Fibroblast of the aortic adventitia (primary cell): ENCODE results near the gene MAPK8IP1. TPM values are rescaled to one million over a fixed set of nuclear protein-coding genes. Genes with fewer than 3 reads are reported as not detected.

Source experiments
- DNase-seq: peaks from one replicate; pipeline ENCODE4 v3.0.0-alpha.2; 2010; ENCODE audit warnings: low read depth
- H3K4me3 ChIP-seq: 2 replicates; pipeline ENCODE4 v1.5.1; 2011; ENCODE audit warnings: low read depth, mild to moderate bottlenecking, control low read depth, low read length, moderate library complexity
- total RNA-seq: library from RNA; depleted of rRNA; stranded (reverse); fragments of >200 nt; gene quantifications from 2 replicates; pipeline ENCODE4 v1.2.3, GENCODE V29; 2012; ENCODE audit warnings: low replicate concordance
- TF ChIP-seq, protein P1 (sequence below): IDR thresholded peaks from 2 replicates; pipeline ENCODE4 v1.5.1; 2011; ENCODE audit warnings: mild to moderate bottlenecking, low read length, control low read depth, inconsistent platforms; ENCODE audit not compliant: insufficient read depth

Gene MAPK8IP1
- total RNA-seq, 1 donor = 8.1 TPM

DNA sequence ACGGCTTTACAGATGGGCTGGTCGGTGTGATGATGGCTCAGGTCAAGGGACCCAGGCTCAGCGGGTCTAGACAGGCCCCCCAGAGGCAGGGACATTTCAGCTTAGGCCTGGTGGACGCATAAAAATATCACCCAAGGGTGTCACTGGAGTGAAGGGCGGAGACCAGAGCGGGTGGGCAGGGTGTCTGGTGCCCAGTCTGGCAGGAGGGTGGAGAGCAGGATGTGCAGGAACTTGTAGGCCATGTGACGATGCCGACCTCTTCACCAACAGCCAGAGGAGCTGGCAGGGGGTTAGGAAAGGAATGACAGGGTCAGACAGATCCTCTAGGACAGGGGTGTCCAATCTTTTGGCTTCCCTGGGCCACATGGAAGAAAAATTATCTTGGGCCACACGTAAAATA, 4.5 kb downstream of the MAPK8IP1 start:
- TF ChIP-seq, protein P1, sequence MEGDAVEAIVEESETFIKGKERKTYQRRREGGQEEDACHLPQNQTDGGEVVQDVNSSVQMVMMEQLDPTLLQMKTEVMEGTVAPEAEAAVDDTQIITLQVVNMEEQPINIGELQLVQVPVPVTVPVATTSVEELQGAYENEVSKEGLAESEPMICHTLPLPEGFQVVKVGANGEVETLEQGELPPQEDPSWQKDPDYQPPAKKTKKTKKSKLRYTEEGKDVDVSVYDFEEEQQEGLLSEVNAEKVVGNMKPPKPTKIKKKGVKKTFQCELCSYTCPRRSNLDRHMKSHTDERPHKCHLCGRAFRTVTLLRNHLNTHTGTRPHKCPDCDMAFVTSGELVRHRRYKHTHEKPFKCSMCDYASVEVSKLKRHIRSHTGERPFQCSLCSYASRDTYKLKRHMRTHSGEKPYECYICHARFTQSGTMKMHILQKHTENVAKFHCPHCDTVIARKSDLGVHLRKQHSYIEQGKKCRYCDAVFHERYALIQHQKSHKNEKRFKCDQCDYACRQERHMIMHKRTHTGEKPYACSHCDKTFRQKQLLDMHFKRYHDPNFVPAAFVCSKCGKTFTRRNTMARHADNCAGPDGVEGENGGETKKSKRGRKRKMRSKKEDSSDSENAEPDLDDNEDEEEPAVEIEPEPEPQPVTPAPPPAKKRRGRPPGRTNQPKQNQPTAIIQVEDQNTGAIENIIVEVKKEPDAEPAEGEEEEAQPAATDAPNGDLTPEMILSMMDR = no peak
- H3K4me3 ChIP-seq = no peak overlapping the region
- DNase-seq = no peak

DNA sequence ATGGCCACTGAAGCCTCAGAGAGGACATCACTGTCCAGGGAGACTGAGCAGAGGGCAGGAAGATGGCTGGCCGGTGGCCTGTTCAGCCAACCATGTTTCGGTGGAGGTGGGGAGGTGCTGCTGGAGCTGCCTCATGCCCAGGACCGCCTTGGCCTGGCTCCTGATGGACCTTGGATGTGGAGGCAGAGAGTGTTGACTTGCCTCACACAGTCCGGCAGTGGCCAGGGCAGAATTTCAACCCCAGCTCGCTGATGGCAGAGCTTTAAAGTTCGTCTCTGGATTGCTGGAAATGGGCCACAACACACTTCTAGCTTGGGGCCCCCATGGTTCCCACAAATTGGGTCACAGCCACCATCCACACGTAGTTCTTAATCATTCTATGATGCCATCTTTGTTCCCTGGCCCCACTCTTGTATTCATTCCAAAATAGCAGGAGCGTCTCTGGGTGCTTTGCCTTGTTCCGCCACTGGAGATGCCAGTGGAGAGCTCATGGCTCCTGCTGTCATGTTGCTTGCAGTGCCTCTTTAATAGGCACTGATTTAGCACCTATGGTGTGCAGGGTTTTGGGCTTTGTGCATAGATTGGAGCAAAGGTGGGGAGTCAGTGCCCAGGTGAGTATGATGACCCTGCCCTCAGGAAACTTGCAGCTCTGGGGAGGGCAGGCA, 5.6 kb downstream of the MAPK8IP1 start:
- no peak overlapping the region for H3K4me3 ChIP-seq
- TF ChIP-seq, protein P1 = no peak
- DNase-seq = no peak

DNA sequence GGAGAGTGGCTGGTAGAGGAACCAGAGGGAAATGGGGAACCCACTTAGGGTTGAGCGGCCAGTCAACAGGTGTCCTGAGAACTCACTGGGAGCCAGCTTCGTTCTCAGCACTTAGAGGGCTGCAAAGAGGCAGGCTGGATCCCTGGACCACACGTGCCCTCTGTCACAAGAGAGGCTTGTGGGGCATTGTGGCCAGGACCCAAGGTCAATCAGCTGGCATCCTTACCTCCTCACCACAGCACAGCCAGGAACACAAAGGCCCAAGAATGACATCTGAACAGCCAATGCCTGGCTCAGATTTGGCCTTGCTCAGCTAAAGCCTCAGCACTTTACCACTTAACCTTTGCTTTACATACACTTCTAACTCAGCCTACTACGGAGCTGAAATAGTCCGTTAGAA, 7.4 kb downstream of the MAPK8IP1 start:
- H3K4me3 ChIP-seq = no peak overlapping the region
- TF ChIP-seq, protein P1 = no peak
- no peak for DNase-seq

DNA sequence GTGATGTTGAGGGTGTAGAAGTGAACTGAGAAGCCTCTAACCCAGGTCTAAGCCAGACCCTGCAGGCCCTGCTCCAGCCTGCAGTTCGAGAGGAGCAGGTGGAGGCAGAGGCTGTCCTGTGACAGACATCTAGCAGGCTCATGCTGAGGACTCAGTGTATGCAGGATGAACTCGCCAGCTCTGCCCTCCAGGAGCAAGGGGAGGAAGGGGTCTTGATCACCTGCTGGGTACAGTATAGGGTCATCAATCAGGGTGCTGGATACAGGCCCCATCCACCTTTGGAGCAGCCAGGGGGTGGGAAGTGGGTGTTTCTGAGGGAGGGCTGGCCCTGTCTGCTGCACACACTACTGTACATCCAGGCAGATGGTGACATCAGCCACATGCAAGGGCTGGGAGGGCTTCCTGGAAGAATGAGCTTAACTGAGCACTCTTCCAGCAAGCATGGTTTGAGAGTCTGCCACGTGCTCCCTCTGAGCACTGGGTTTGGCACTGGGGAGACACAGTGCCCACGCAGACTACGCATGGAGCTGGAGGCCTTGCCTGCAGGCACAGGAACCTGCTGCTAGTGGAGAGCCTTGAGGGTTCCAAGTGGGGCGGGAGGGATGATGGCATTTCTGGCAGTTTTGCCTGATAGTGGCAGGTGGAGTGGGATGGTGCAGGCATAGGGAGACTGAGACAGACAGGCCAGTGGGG, 9.2 kb downstream of the MAPK8IP1 start:
- no peak overlapping the region for H3K4me3 ChIP-seq
- no peak for DNase-seq
- TF ChIP-seq, protein P1 = no peak

DNA sequence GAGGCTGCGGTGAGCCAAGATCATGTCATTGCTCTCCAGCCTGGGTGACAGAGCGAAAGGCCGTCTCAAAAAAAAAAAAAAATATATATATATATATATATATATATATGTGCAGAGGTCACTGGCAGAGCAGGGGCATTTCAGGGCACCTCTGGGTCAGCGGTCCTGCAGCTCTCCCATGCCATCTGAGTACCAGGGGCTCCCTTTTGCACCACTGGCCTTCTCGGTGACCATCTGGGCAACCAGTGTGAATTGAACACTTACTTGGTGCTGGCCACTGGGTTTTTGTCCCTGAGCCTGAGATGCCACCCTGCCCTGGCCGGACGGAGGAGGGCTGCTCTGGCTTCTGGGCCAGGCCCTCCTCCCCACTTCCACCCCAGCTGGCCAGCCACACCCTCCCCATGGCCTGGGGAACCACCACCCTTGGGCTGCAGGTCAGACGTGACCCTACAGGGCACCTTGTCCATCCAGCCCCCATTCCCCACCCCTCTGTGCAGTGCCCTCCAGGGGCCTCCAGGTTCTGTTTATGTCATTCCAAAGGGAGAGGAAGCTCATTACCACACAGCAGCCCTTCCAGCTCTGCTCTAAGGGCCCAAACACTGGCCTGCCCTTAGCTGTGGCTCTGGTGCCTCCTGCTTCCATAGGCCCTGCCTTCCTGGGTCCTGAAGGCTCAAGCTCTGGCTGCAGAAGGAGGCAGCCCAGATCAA, 10.3 kb downstream of the MAPK8IP1 start:
- TF ChIP-seq, protein P1 = no peak
- H3K4me3 ChIP-seq = no peak overlapping the region
- DNase-seq = no peak

DNA sequence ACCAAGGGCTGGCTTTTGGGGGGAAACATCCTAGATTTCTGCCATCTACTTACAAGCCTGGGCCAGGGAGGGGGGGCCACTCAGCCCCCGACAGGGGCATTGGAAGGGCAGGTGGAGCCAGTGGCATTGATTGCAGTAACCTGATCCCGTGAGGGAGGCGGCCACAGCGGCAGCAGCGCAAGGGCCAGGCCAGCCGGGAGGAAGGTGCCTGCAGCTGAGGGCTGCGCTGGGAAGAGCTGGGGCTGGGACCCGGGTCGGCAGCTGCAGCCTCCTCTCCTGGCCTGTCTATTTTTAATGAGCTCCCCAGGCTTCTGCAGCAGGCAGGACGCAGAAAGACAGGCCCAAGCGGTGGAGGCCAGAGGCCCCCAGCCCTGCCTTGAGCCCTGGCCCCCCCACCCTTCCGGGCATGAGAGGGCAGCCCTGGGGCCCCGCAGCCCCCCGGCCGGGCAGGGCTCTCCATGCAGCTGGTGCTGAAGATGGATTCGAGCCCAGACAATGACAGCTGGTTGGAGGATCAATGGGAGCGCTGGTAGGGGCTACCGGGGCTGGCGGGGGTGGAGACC, 11.1 kb downstream of the MAPK8IP1 start:
- no peak overlapping the region for H3K4me3 ChIP-seq
- DNase-seq = no peak
- TF ChIP-seq, protein P1 = no peak
